ENCODE data around the gene TRAPPC3. TPM values are rescaled to one million over a fixed set of nuclear protein-coding genes. Genes with fewer than 3 reads are reported as not detected.
A peak's percentile ranks its signal among the peaks of the same experiment; 100 is the strongest.

TRAPPC3 gene
- total RNA-seq, 1 experiment from 2014 or later: 52.7 TPM

DNA sequence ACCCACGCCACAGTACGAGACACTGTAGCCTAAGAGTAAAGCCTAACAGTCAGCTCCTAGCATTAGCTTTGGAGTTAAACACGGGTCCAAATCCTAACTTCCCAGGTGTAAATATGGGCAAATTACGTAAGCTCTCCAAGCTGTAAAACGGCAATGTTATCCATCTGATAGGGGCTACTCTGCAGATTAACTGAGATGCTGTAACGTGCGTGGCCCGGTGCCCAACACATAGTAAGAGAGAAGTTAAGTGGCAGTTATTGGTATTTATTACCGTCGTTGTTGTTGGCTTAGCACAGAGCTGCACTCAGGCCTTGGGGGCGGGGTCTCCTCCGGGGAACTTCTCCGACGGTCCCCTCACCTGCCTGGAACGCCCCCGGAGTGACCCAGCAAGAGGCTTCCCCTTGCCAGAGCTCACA is 457 bp downstream of the TRAPPC3 start:
- no peak overlapping the region for H2BK12ac ChIP-seq (ENCODE audit: insufficient read length, low read depth, low read length)
- H3K23me2 ChIP-seq (ENCODE audit: insufficient read length, low read depth, low read length, poor library complexity, severe bottlenecking): peaks cover 3% of the 10 kb centered on the region
- H4K8ac ChIP-seq (replicated peaks; ENCODE audit: insufficient read length, low read depth, low read length): no peak overlapping the region
- no peak overlapping the region for H3T11ph ChIP-seq (ENCODE audit: low read length)
- WGBS (ENCODE audit: extremely low coverage, insufficient read length, low lambda C conversion rate): no CpG with 5 or more reads among the region's 16 CpGs
- no peaks in the 10 kb centered on the region for H4K20me1 ChIP-seq (ENCODE audit: control insufficient read depth, insufficient read depth, insufficient read length)
- peak overlapping the region; percentile 59; the same call in 1 of the 2 replicates for H3K14ac ChIP-seq (ENCODE audit: insufficient read depth, low read length)
- H2AK5ac ChIP-seq (ENCODE audit: insufficient read length, low read length): no peak overlapping the region
- DNase-seq: no peak
- no peak overlapping the region for H3K56ac ChIP-seq (ENCODE audit: insufficient read length, low read depth, low read length)
- H3K4ac ChIP-seq (ENCODE audit: low read depth, low read length): no peak overlapping the region
- H3K4me2 ChIP-seq (ENCODE audit: insufficient read depth, insufficient read length, low read length): peak overlapping the region; percentile 99
- H2BK5ac ChIP-seq (ENCODE audit: insufficient read length, low read length): no peak overlapping the region
- peak overlapping the region; percentile 71 for H3K9ac ChIP-seq (ENCODE audit: extremely low read depth, insufficient read length, low read length)
- no peak overlapping the region for H4K5ac ChIP-seq (ENCODE audit: insufficient read length, low read depth, low read length)
- peaks cover 6 to 9% (median 6%) of the 10 kb centered on the region in 3 experiments; a peak in 5 of 7 replicates for H3K36me3 Mint-ChIP-seq (ENCODE audit: insufficient read depth in 1 of 3, low read depth in 3 of 3)
- 0 out of 2 replicates have a peak, but pooled peaks cover 3% of the 10 kb centered on the region for H3K79me2 ChIP-seq (ENCODE audit: insufficient read depth, low read length)
- H4K91ac ChIP-seq (ENCODE audit: insufficient read length, low read depth, low read length): no peak overlapping the region
- TF ChIP-seq, protein P1, sequence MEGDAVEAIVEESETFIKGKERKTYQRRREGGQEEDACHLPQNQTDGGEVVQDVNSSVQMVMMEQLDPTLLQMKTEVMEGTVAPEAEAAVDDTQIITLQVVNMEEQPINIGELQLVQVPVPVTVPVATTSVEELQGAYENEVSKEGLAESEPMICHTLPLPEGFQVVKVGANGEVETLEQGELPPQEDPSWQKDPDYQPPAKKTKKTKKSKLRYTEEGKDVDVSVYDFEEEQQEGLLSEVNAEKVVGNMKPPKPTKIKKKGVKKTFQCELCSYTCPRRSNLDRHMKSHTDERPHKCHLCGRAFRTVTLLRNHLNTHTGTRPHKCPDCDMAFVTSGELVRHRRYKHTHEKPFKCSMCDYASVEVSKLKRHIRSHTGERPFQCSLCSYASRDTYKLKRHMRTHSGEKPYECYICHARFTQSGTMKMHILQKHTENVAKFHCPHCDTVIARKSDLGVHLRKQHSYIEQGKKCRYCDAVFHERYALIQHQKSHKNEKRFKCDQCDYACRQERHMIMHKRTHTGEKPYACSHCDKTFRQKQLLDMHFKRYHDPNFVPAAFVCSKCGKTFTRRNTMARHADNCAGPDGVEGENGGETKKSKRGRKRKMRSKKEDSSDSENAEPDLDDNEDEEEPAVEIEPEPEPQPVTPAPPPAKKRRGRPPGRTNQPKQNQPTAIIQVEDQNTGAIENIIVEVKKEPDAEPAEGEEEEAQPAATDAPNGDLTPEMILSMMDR (conservative IDR thresholded peaks at IDR 0.05): no peak
- no peak overlapping the region for H2BK20ac ChIP-seq (ENCODE audit: low read depth, low read length, poor library complexity, severe bottlenecking)
- H2AFZ ChIP-seq (ENCODE audit: low read length): no peak overlapping the region
- H3K79me1 ChIP-seq (ENCODE audit: insufficient read depth, low read depth, low read length, poor library complexity, severe bottlenecking): no peaks in the 10 kb centered on the region
- H3K4me1 Mint-ChIP-seq: peaks cover 23 to 27% of the 10 kb centered on the region in 2 experiments
- H3K27me3 ChIP-seq (ENCODE audit: insufficient read depth, low read length): peaks cover 12% of the 10 kb centered on the region; the same call in 1 of the 2 replicates
- no peak overlapping the region for H2BK120ac ChIP-seq (ENCODE audit: low read depth, low read length, poor library complexity, severe bottlenecking)
- peak overlapping the region; percentile 96 to 98 (median 96) for H3K27ac Mint-ChIP-seq
- no peaks in the 10 kb centered on the region; a peak in 1 of 5 replicates for H3K9me3 Mint-ChIP-seq
- H3K4me1 ChIP-seq (ENCODE audit: insufficient read depth, low read length): no peaks in the 10 kb centered on the region; the same call in 1 of the 2 replicates
- peaks cover 20% of the 10 kb centered on the region for H3K27me3 Mint-ChIP-seq (ENCODE audit: low read depth)
- peak overlapping the region; percentile 16 for H3K18ac ChIP-seq (ENCODE audit: insufficient read length, low read depth, low read length)
- no peak overlapping the region for H2BK15ac ChIP-seq (ENCODE audit: low read depth, low read length)
- peak overlapping the region; percentile 87 to 93 for H3K4me3 Mint-ChIP-seq
- no peak overlapping the region for H3K23ac ChIP-seq (ENCODE audit: insufficient read length, low read depth, low read length)
- H3K27ac ChIP-seq (ENCODE audit: insufficient read length, low read depth, low read length): no peak overlapping the region
- no peaks in the 10 kb centered on the region for H3K9me3 ChIP-seq (ENCODE audit: control insufficient read depth, low read depth, low read length)
